Measurements from ENCODE around the gene KLHL21. TPM values are rescaled to one million over a fixed set of nuclear protein-coding genes. Genes with fewer than 3 reads are reported as not detected.

Gene KLHL21
- total RNA-seq, 1 donor from 2014 or later = 18.8 TPM

GRCh38 chr1:6590046-6590445 lies 12.6 kb downstream of the KLHL21 start:
- no peak for DNase-seq (ENCODE audit: low read depth, low spot score)
- no peak for TF ChIP-seq CTCF (conservative IDR thresholded peaks at IDR 0.05)
- Mint-ChIP-seq H3K27me3 (ENCODE audit: low read depth) (no peaks in the 10 kb centered on the region), H3K9me3 (no peaks in the 10 kb centered on the region), H3K4me3 (peak overlapping the region; percentile 31), H3K36me3 (ENCODE audit: low read depth) (peaks cover 2% of the 10 kb centered on the region), H3K27ac (ENCODE audit: unreplicated experiment) (no peak overlapping the region), H3K4me1 (no peaks in the 10 kb centered on the region)

- DNase-seq (ENCODE audit: low read depth, low spot score) = no peak
- no peak for TF ChIP-seq CTCF (conservative IDR thresholded peaks at IDR 0.05)
- no peaks in the 10 kb centered on the region for H3K27me3 Mint-ChIP-seq (ENCODE audit: low read depth)
- no peak overlapping the region for H3K27ac Mint-ChIP-seq (ENCODE audit: unreplicated experiment)
- H3K9me3 Mint-ChIP-seq = no peaks in the 10 kb centered on the region
- H3K4me3 Mint-ChIP-seq = no peak overlapping the region
- H3K36me3 Mint-ChIP-seq (ENCODE audit: low read depth) = peaks cover 1% of the 10 kb centered on the region
- no peaks in the 10 kb centered on the region for H3K4me1 Mint-ChIP-seq
Observed at GRCh38 chr1:6588893-6589520, 13.7 kb downstream of the KLHL21 start.

GRCh38 chr1:6588128-6588892 lies 14.4 kb downstream of the KLHL21 start:
- peak overlapping the region; percentile 19 for H3K4me3 Mint-ChIP-seq
- no peaks in the 10 kb centered on the region for H3K27me3 Mint-ChIP-seq (ENCODE audit: low read depth)
- no peak overlapping the region for H3K27ac Mint-ChIP-seq (ENCODE audit: unreplicated experiment)
- H3K9me3 Mint-ChIP-seq = no peaks in the 10 kb centered on the region
- no peak for DNase-seq (ENCODE audit: low read depth, low spot score)
- H3K4me1 Mint-ChIP-seq = no peaks in the 10 kb centered on the region
- H3K36me3 Mint-ChIP-seq (ENCODE audit: low read depth) = no peaks in the 10 kb centered on the region
- TF ChIP-seq CTCF (conservative IDR thresholded peaks at IDR 0.05) = no peak

GRCh38 chr1:6587261-6588005 lies 15.2 kb downstream of the KLHL21 start:
- peaks cover under 1% of the 10 kb centered on the region for H3K4me1 Mint-ChIP-seq
- no peak for DNase-seq (ENCODE audit: low read depth, low spot score)
- H3K27ac Mint-ChIP-seq (ENCODE audit: unreplicated experiment) = no peak overlapping the region
- no peaks in the 10 kb centered on the region for H3K9me3 Mint-ChIP-seq
- no peak overlapping the region for H3K4me3 Mint-ChIP-seq
- no peaks in the 10 kb centered on the region for H3K27me3 Mint-ChIP-seq (ENCODE audit: low read depth)
- TF ChIP-seq CTCF (conservative IDR thresholded peaks at IDR 0.05) = no peak
- no peaks in the 10 kb centered on the region for H3K36me3 Mint-ChIP-seq (ENCODE audit: low read depth)

GRCh38 chr1:6586404-6586816 lies 16.3 kb downstream of the KLHL21 start:
- Mint-ChIP-seq H3K36me3 (ENCODE audit: low read depth) (no peaks in the 10 kb centered on the region), H3K4me1 (peaks cover 7% of the 10 kb centered on the region), H3K4me3 (no peak overlapping the region), H3K27me3 (ENCODE audit: low read depth) (no peaks in the 10 kb centered on the region), H3K9me3 (no peaks in the 10 kb centered on the region), H3K27ac (ENCODE audit: unreplicated experiment) (no peak overlapping the region)
- no peak for DNase-seq (ENCODE audit: low read depth, low spot score)
- TF ChIP-seq CTCF (conservative IDR thresholded peaks at IDR 0.05) = no peak

Data from neural crest cell (in vitro differentiated cells).